Stimulated activated CD8-positive, alpha-beta memory T cell treated with anti-CD3 and anti-CD28 coated beads, Interleukin-2, amount 100 ng/mL, for 48 hours (primary cell): ENCODE data around the gene LIN37.

ENCODE experiments used
- DNase-seq, 2 donors: peaks; one replicate each; pipeline ENCODE4 v3.0.0-alpha.2; 2020; ENCODE audit warnings: low read depth in 2 of 2

The LIN37 gene

DNA sequence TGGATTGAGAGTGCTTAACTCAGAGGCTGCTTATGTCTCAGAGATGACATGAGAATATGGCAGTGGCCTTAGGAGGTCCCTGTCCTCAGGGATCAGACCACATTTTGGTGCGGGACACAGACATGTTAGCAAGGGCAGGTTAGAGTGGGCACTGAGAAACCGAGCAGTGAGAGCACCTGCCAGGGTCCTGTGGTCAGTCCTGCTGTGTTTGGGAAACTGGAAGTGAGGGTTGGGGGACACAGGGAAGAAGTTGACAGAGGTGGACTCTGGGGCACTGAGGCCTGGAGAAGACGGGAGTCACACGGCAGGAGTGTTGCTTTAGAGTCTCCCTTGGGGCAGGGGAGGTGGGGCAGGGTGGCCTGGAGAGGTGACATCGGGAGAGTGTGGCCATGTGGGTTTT lies 13.5 kb upstream of the LIN37 start:
- no peak for DNase-seq

DNA sequence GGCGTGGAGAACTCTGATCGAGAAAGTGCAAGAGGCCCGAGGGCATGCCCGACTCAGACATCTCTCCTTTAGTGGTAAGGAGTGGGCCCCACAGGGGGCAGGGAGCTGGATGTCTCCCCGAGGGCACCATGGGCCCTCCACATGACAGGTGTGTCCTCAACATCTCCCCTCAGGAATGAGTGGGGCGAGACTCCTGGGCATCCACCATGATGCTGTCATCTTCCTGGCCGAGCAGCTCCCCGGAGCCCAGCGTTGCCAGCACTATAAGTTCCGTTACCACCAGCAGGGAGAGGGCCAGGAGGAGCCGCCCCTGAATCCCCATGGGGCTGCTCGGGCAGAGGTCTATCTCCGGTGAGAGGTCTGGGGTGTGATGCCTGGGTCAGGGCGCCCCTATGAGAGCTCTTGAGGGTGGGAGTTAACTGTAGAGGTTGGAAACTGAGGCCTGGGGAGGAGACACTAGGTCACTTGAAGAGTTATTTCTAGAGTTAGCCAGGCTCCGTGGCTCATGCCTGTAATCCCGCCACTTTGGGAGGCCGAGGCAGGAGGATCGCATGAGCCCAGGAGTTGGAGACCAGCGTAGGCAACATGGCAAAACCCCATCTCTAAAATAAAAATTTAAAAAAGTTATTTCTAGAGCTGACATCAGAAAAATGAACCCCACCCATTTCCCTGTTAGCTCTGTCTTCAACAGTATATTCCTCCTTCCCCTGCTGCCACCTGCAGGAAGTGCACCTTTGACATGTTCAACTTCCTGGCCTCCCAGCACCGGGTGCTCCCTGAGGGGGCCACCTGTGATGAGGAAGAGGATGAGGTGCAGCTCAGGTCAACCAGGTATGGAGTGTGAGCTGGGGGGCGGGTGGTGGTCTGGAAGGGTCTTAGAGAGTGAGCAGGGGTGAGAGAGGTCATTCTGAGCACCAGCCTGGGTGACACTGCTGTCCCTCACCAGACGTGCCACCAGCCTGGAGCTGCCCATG lies 11.2 kb upstream of the LIN37 start:
- no peak for DNase-seq

DNA sequence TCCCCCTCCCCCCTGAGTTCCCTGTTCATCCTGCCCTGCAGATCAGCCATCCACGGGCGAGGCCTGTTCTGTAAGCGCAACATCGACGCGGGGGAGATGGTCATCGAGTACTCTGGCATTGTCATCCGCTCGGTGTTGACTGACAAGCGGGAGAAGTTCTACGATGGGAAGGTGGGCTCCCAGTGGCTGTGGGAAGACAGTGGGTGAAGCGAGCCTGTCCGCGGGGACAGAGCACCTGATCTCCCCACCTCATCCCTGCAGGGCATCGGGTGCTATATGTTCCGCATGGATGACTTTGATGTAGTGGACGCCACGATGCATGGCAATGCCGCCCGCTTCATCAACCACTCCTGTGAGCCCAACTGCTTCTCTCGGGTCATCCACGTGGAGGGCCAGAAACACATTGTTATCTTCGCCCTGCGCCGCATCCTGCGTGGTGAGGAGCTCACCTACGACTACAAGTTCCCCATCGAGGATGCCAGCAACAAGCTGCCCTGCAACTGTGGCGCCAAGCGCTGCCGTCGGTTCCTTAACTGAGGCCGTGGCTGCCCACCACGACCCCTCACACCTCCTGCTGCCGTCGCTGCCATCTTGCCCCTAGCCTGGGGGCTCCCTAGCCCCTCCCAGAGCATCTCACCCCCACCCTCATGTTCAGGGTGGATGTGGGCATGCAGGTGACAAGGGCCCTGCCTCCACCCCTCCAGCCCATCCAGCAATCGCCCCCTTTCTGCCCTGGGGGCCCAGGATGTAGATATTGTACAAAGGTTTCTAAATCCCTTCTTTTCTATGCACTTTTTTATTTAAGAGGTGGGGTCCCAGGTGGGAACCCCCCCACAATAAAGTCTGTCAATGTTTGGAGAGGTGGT lies 10.1 kb upstream of the LIN37 start:
- no peak for DNase-seq

- DNase-seq = no peak
Measured at GRCh38 chr19:35738887-35739229, 9.5 kb upstream of the LIN37 start.

DNA sequence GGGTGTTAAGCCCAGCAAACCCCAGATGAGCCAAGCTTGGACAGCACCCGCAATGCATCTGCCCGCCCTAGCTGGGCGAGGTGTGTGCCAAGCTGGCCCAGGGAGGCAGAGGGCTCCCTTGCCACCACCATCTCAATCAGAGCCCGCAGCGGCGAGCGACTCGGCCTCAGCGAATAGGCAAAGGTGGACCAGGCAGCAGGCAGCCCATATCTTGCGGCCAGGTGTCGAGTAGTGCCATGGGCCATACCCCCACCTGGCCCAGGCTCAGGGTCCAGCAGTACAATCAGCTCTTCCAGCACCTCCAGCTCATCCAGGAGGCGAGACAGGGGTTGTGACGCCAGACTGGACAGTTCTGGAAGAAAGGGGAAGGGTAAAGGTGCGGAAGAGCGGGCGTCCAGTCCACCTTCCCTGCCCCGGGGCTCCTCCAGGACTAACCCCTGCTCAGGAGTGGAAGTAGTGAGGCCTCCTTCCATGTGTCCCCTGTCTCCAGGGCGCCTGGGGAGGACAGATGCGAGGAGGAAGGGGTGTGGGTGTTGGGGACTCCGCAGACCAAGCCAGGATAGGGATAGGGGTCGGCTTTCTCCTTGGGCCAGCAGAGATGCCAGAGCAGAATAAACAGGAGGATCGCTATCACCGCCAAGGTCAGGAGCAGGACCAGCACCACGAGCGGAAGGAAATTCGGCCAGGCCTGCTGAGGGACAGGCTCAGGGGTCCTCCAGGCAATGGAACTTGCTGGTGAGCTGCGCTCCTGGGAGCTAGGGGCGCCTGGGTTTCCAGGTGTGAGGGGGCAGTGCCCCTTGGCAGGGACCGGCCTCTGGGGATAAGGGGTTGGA lies 8.9 kb upstream of the LIN37 start:
- DNase-seq = no peak

DNA sequence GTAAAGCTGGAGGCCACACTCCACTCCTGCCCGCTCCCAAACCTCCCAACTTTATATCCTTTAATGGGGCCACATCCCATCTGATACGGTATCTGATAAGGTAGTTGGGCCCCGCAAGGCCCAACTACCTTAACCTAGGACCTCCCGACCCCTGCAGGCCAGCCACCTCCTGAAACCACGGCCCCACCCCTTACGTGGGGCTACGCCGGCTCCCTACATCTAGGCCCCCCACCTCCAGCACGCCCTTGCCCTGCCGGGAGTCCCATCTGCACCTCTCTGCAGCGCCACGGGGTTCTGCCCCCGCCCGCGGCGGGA lies 8.3 kb upstream of the LIN37 start:
- no peak for DNase-seq

GRCh38 chr19:35740423-35741202 lies 7.8 kb upstream of the LIN37 start:
- DNase-seq = peak; percentile 96 to 97

DNA sequence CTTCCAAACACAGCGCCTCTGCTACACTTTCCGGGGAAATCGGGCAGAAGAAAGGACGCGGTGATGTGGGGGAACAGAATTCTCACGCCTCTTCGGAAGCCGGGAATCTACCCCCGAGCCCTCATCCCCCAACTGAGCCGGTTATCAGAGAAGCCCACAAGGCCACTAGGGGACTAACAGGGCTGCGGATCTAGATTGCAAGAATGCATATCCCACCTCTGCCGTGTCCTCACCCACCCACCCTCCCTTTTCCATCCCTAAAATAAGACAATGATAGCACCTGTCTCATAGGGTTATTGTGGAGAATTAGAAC lies 7.2 kb upstream of the LIN37 start:
- no peak for DNase-seq

DNA sequence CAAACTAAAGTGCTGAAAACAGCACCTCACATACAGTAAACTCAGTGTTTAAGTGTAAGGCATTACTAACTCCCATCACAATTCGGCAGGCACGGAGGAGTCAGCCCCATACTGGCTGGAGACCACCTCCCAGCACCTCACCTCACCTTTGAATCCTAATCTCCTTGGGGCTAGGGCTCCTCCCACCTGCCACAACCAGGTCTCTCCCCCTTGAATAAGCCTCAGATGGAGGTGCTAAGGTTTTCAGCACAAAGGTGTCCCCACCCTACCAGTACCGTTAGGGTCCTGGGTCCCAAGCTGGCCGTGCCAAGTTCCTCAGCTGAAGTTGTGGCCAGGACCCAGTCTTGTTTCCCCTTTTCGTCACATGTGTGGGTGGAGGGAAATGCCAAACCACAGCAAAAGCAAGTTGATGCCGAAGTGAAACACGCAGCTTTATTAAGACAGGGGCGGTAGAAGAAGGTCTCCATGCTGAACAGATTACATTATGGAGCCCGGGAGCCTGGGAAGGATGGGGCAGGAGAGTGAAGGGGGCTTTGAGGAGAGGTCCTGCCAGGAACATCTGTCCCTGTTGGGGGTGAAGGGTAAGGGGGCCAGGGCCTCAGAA lies 6.2 kb upstream of the LIN37 start, which contains the start of gene IGFLR1:
IGFLR1 (minus strand) TSS at position 332 of the 604 bp plus-strand sequence. CDS start 1,272 bp downstream, outside the sequence.
- DNase-seq = peak; percentile 58 to 65

DNA sequence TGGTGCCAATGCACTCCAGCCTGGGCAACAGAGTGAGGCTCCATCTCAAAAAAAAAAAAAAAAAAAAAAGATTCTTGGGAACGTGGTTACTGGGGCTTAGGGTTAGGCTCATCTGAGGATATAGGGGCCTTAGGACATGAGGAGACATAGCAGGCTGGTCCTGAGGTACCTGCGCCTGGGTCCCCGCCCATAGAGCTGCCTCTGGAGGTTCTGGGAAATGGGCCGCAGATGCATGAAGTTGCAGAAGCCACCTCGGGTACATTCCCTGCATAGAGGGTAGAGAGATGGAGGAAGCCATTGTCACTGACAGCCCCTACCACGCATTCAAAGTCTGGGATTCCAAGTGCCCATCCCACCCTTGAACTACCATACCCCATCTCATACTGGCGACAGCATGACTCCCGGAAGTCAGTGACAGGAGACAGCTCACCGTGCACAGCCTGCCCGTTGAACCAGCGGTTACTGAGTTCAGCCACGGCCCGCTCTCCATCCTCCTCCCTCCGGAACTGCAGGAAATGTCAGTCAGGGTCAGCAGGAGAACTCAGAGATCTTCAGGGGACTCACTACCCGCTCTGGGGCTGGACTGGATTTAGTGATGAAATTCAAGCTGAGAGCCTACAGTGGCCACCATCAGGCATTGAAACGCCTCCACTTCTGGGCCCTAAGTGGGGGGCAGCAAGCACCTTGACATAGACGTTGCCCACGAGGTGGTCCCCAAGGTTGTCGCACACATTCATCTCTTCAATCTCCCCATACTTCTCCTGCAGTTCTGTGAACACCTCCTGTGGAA lies 4.5 kb upstream of the LIN37 start:
- DNase-seq = no peak

DNA sequence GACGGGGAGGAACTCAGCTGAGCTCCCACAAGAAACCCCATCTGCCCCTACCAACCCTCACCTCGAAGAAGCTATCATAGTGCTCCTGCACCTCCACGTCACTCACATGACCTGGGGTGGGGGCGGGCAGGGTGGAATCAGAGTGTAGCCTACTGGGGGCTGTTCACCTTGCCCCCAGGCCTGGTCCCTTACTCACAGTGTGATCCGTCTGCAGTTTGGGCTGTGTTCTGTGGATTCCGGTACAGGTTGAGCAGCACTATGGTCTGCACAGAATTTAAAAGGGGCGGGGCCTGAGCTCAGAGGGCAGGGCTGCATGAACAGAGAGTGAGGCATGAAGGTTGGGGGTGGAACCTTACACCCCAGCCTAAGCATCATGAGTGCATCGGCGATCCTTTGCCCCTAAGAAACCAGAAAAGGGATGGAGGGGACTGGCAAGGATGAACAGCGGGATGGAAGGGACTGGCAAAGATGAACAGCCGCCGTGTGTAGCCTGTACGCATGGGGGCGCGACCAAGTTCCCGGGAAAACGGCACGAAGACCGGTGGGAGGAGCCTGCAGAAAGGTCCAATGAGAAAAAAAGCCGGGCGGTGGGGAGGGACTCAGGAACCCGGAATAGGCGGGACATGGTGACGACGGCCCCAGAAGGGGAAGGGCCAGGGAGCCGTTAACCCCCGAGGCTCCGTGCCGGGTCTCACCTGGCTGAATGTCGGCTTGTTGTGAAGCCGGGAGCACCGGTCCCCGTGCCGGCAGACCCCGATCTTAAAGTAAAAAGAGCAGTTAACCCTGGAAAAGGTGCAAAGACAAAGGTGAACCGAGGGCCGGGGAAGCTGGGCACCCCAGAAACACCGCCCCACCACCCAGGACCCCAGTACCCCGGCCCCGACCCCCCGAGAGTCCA lies 3.7 kb upstream of the LIN37 start:
- peak; percentile 85 to 86 for DNase-seq

DNA sequence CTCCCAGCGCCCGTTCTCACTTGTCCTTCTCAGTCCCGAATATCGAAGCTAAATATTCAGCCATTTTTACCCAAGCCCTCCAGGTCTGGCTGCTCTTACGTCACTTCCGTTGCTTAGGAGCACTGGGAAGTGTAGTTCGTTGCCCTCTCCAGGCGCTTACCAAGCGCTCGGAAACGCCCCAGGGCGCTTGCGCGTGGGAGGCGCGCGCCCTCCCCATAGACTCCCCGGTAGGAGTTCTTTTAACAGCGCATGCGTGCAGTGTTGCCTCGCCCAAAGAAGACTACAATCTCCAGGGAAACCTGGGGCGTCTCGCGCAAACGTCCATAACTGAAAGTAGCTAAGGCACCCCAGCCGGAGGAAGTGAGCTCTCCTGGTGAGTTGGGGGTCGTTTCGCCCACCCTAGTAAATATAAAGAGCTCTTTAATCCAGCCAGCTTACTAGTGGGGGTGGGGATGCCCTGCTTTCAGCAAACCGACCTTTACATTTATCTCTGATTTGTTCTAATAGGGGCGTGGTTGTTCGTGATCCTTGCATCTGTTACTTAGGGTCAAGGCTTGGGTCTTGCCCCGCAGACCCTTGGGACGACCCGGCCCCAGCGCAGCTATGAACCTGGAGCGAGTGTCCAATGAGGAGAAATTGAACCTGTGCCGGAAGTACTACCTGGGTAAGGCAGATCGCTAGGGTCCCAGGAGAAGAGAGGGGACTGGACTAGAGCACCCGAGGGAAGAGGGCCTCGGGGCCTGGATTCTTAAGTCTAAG lies 2.9 kb upstream of the LIN37 start, which contains the start of the genes PSENEN and U2AF1L4:
PSENEN (plus strand) TSS at position 324 of the 759 bp plus-strand sequence; CDS start at position 604, 280 bp downstream.
U2AF1L4 (minus strand) TSS at position 91 of the 759 bp plus-strand sequence; CDS start at position 64, 27 bp downstream.
- DNase-seq = peak; percentile 88 to 92

GRCh38 chr19:35746087-35746462 lies 2.3 kb upstream of the LIN37 start:
- DNase-seq = no peak

- DNase-seq = no peak
Measured at GRCh38 chr19:35746531-35746930, 1.8 kb upstream of the LIN37 start.

- DNase-seq = no peak
Measured at GRCh38 chr19:35750167-35750566, 1.8 kb downstream of the LIN37 start.

DNA sequence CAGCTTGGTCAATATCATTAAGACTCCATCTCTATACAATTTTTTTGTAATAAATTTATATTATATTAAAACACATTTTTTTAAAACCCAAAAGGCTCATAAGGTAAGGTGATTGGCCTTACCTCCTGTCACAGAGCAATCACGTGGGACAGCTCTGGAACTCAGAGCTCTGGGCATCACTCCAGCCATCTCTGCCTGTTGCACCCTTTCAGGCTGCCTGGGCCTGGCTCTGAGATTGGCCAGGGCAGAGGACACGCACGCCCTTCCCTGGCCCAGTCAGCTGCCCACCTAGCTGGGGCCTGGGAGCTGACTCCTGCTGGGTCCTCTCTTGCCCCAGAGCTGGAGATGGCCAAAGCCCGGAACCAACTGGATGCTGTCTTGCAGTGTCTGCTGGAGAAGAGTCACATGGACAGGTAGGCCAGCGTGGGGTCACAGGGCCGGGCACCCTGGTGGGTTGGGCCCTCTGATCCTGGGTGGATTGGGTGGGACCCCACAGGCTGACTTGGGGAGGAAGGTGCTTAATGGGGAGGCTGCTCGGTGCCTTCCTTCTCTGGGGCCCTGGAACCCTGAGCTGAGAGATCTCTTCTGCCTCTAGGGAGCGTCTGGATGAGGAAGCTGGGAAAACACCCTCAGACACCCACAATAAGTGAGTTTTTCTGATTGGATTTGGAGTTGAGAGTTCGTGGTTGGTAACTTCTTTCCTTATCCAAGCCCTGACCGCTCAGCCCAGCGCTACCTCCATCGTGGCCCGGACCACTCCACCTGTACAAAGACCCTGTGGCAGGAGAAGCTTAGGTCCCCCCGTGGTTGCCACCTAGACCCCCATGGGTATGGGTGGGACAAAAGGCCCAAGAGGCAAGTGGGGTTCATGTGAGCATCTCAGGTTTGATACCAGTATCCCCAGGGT lies 3.7 kb downstream of the LIN37 start:
- no peak for DNase-seq
